Measurements from ENCODE around the gene IMMT. TPM values are rescaled to one million over a fixed set of nuclear protein-coding genes. Genes with fewer than 3 reads are reported as not detected.

Gene IMMT
- total and polyA plus RNA-seq, 3 experiments from 2014 or later, result 65.7 to 149 (median 147) TPM

DNA sequence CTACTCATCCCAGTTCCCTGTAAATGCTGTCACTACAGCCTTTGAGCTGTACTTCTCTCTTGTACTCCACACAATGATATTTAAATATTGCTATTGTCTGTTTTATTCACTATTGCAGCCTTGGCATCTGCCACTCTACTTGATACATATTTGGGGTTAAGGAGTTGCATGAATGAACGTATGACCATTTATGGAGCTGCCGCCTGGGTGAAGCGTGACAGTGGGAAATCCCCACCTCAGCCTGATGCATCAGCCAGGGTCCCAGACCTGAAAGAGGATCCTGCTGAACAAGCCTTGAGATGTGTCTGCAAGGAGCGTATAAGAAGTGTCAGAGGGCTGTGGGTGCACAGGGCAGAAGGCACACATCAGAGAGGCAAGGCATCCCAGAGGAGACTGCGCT is 43.1 kb upstream of the IMMT start:
- no peak for DNase-seq
- Mint-ChIP-seq H3K27ac (peak overlapping the region in 3 of 8 donors; percentile 32 to 76 (median 59)), H3K27me3 (peaks cover 5 to 7% of the 10 kb centered on the region in 2 donors), H3K4me1 (peaks cover 5 to 7% (median 6%) of the 10 kb centered on the region in 3 donors), H3K9me3 (peaks cover 0 to 2% (median 0%) of the 10 kb centered on the region in 5 donors), H3K36me3 (no peaks in the 10 kb centered on the region), H3K4me3 (no peak overlapping the region)
- no peaks in the 10 kb centered on the region for H3K36me3 ChIP-seq (ENCODE audit: insufficient read depth, low read length)
- H3K4me1 ChIP-seq (ENCODE audit: insufficient read depth, low read length), result no peaks in the 10 kb centered on the region
- no peak overlapping the region for H3K4me3 ChIP-seq (ENCODE audit: low read length)
- POLR2A ChIA-PET, result no interaction called here
- H3K27ac ChIP-seq (ENCODE audit: low read depth, low read length), result no peak overlapping the region
- H3K27me3 ChIP-seq (ENCODE audit: insufficient read depth, low read length, poor library complexity, severe bottlenecking), result peaks cover 3% of the 10 kb centered on the region
- H3K9me3 ChIP-seq (ENCODE audit: low read length), result no peaks in the 10 kb centered on the region
- CTCF ChIA-PET, result no interaction called here

DNA sequence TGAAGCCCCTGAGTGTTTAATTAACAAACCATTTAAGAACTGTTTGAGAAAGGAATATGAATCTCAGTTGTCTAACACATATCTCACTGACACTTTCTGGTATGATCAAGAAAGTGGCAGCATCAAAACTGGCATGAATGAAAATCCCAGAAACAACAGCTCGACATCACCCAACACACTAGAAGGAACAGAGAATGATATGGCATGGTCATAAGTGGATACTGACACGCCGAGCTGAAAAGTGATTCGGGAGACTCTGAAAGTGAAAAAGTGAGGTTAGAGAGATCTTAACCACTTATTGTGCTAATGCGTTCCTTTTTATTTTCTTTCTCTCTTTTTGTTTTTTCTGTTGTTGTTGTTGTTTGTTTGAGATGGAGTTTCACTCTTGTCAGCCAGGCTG is 41.9 kb upstream of the IMMT start:
- DNase-seq, result no peak
- Histone ChIP-seq H3K4me3 (ENCODE audit: low read length) (no peak overlapping the region), H3K36me3 (ENCODE audit: insufficient read depth, low read length) (no peaks in the 10 kb centered on the region), H3K4me1 (ENCODE audit: insufficient read depth, low read length) (no peaks in the 10 kb centered on the region), H3K9me3 (ENCODE audit: low read length) (no peaks in the 10 kb centered on the region), H3K27ac (ENCODE audit: low read depth, low read length) (no peak overlapping the region), H3K27me3 (ENCODE audit: insufficient read depth, low read length, poor library complexity, severe bottlenecking) (peaks cover 4% of the 10 kb centered on the region)
- Mint-ChIP-seq H3K9me3 (peaks cover 0 to 2% (median 0%) of the 10 kb centered on the region in 5 donors), H3K27me3 (peaks cover 7% of the 10 kb centered on the region in 2 donors), H3K27ac (no peak overlapping the region), H3K36me3 (no peaks in the 10 kb centered on the region), H3K4me3 (no peak overlapping the region), H3K4me1 (peaks cover 5 to 7% (median 6%) of the 10 kb centered on the region in 3 donors)
- ChIA-PET CTCF (interaction anchor here (1.2 kb wide), 1 partner anchor 16 kb away, joined by 3 read pairs; no protein-coding TSS in a partner anchor), POLR2A (no interaction called here)

DNA sequence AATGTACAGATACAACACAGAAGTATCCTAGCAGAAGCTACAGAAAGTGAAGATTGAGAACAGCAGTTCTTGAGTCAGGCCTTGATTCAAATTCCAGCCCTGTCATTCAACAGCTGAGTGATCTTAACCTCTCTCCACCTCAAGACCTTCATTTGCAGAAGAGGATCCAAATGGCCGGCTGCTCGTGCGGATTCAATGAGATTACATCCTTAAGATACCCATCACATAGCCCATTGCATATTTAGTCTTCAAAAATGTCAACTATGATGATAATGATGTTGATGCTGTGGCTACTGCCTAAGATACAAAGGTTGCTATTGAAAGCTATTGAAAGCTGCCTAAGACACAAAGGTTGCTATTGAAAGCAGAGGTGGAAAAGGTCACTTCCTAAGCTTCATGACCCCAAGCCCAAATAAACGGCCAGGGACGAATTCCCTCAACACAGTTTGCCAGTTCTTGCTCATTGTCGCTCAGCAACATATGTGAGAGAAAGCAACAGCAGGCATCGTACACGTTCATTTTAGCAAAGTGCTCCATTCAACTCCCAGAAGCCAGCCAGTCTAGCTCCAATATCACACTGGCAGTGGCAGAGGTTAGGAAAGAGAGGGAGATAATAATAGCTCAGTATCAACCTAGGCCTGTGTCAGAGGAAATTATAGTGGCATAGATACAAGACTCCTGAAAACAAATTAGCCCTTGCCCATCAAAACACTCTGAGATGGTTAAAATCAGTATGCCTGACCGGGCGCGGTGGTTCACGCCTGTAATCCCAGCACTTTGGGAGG is 40.1 kb upstream of the IMMT start:
- no peak overlapping the region for H3K4me3 ChIP-seq (ENCODE audit: low read length)
- POLR2A ChIA-PET, result no interaction called here
- H3K36me3 ChIP-seq (ENCODE audit: insufficient read depth, low read length), result no peaks in the 10 kb centered on the region
- H3K9me3 ChIP-seq (ENCODE audit: low read length), result no peaks in the 10 kb centered on the region
- no peak for DNase-seq
- Mint-ChIP-seq H3K27ac (no peak overlapping the region), H3K4me3 (no peak overlapping the region), H3K9me3 (peaks cover 0 to 2% (median 0%) of the 10 kb centered on the region in 5 donors), H3K4me1 (peaks cover 5 to 7% (median 6%) of the 10 kb centered on the region in 3 donors), H3K27me3 (peaks cover 9 to 10% of the 10 kb centered on the region in 2 donors), H3K36me3 (peaks cover 0 to 2% (median 0%) of the 10 kb centered on the region in 3 donors)
- no peak overlapping the region for H3K27ac ChIP-seq (ENCODE audit: low read depth, low read length)
- CTCF ChIA-PET, result no interaction called here
- no peaks in the 10 kb centered on the region for H3K4me1 ChIP-seq (ENCODE audit: insufficient read depth, low read length)
- H3K27me3 ChIP-seq (ENCODE audit: insufficient read depth, low read length, poor library complexity, severe bottlenecking), result peaks cover 4% of the 10 kb centered on the region

DNA sequence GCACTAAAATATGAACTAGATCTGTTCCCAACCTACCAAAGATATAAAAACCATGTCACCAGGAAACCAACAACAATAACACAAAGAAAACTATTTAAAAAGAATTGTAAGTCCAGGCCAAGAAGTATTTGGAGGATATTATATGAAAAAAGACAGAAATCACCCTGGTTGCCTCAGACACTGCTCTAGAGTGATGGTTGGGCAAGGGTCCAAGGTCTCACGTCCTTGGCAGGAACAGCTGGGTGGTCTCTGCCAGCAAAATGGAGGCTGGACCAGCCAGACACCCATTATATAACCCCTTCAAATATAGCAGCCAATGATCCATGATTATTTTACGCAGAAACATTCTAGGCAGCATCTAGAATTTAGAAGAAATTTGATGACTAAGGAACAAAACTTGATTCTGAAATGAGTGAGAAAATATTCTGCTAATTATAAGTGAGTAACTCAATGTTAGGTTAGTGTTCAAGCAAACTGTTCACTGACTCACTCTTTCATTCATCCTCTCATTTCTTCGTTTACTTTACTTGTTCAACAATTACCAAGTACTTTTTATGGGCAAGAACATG is 39.4 kb upstream of the IMMT start:
- Mint-ChIP-seq H3K36me3 (peaks cover 0 to 2% (median 0%) of the 10 kb centered on the region in 3 donors), H3K27me3 (peaks cover 10% of the 10 kb centered on the region in 2 donors), H3K9me3 (peaks cover 0 to 2% (median 0%) of the 10 kb centered on the region in 5 donors), H3K4me3 (no peak overlapping the region), H3K27ac (no peak overlapping the region), H3K4me1 (peaks cover 5 to 7% (median 6%) of the 10 kb centered on the region in 3 donors)
- ChIA-PET CTCF (no interaction called here), POLR2A (no interaction called here)
- DNase-seq, result no peak
- Histone ChIP-seq H3K4me3 (ENCODE audit: low read length) (no peak overlapping the region), H3K36me3 (ENCODE audit: insufficient read depth, low read length) (no peaks in the 10 kb centered on the region), H3K9me3 (ENCODE audit: low read length) (no peaks in the 10 kb centered on the region), H3K4me1 (ENCODE audit: insufficient read depth, low read length) (no peaks in the 10 kb centered on the region), H3K27me3 (ENCODE audit: insufficient read depth, low read length, poor library complexity, severe bottlenecking) (peaks cover 4% of the 10 kb centered on the region), H3K27ac (ENCODE audit: low read depth, low read length) (no peak overlapping the region)

DNA sequence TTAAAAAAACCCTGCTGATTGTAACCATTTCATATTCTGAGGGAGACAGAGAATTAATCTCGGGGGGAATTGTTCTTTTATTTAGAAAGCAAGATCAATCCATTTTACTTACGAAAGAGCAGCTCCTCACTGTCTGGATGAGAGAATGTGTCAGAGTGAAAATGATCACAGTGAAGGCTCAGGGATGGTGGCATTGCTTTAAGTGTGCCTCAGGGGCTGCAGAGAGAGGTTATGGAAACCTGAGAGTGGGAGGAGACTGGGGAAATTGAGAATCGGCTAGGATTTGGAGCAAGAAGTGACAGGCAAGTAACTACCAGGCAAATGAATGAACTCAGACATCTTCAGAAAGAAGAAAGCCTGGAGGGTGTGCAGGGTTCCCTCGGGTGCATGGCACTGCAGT is 38.2 kb upstream of the IMMT start:
- Mint-ChIP-seq H3K27ac (no peak overlapping the region), H3K4me1 (peaks cover 3% of the 10 kb centered on the region in 3 donors), H3K27me3 (peaks cover 10% of the 10 kb centered on the region in 2 donors), H3K4me3 (no peak overlapping the region), H3K9me3 (peaks cover 0 to 2% (median 0%) of the 10 kb centered on the region in 5 donors), H3K36me3 (peaks cover 0 to 2% (median 0%) of the 10 kb centered on the region in 3 donors)
- no peak overlapping the region for H3K4me3 ChIP-seq (ENCODE audit: low read length)
- H3K27ac ChIP-seq (ENCODE audit: low read depth, low read length), result no peak overlapping the region
- H3K9me3 ChIP-seq (ENCODE audit: low read length), result no peaks in the 10 kb centered on the region
- H3K27me3 ChIP-seq (ENCODE audit: insufficient read depth, low read length, poor library complexity, severe bottlenecking), result peaks cover 4% of the 10 kb centered on the region
- H3K36me3 ChIP-seq (ENCODE audit: insufficient read depth, low read length), result no peaks in the 10 kb centered on the region
- CTCF ChIA-PET, result interaction anchor here (1.3 kb wide), 1 partner anchor 12 kb away, joined by 3 read pairs; no protein-coding TSS in a partner anchor
- H3K4me1 ChIP-seq (ENCODE audit: insufficient read depth, low read length), result no peaks in the 10 kb centered on the region
- POLR2A ChIA-PET, result no interaction called here
- no peak for DNase-seq

DNA sequence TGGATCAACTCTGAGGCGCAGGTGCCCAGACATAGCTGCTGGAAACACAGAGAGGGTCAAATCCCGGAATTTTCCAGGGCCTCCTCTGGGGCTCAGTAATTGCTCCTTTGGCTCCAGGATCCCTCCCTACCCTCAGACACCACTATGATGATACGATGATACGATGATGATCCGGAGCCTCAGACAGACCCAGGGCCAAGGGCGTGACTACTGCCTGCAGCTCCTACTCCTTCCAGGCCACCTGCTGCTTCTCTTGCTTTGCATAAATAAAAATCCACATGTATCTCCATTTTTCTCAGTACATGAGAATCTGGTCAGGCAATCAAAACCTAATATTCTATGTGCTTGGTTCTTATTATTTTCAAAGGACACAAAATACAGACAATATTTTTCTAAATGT is 37.6 kb upstream of the IMMT start:
- POLR2A ChIA-PET, result no interaction called here

DNA sequence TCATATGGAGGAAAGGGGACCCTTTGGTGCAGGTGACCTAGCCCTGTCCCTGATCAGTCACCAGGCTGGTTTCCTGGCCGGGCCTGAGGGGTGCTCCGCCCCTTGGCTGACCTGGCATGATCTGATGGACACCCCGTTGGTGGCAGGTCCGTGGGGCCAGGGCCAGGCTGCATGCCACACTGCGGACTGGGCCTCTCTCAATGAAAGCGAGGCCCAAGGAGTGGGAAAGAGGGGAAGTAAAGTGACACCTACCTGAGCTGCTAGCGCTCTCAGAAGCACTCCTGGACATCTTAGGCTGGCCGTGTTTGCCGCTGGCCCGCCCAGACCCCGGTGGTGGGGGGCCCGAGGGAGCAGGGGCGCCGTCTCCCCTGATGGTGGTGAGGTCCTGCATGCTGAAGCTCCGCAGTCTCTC is 37.1 kb upstream of the IMMT start:
- H3K36me3 ChIP-seq (ENCODE audit: insufficient read depth, low read length), result no peaks in the 10 kb centered on the region
- no peak overlapping the region for H3K4me3 ChIP-seq (ENCODE audit: low read length)
- no peaks in the 10 kb centered on the region for H3K4me1 ChIP-seq (ENCODE audit: insufficient read depth, low read length)
- peaks cover 0 to 2% (median 0%) of the 10 kb centered on the region in 3 donors for H3K36me3 Mint-ChIP-seq
- no peak for DNase-seq
- peaks cover 0 to 2% (median 0%) of the 10 kb centered on the region in 5 donors for H3K9me3 Mint-ChIP-seq
- no peaks in the 10 kb centered on the region for H3K9me3 ChIP-seq (ENCODE audit: low read length)
- no peak overlapping the region for H3K27ac Mint-ChIP-seq
- H3K4me3 Mint-ChIP-seq, result no peak overlapping the region
- CTCF ChIA-PET, result interaction anchor here (1.3 kb wide), 1 partner anchor 11 kb away, joined by 3 read pairs; no protein-coding TSS in a partner anchor
- H3K27me3 Mint-ChIP-seq, result peaks cover 10% of the 10 kb centered on the region in 2 donors
- peaks cover 4% of the 10 kb centered on the region for H3K27me3 ChIP-seq (ENCODE audit: insufficient read depth, low read length, poor library complexity, severe bottlenecking)
- no peaks in the 10 kb centered on the region for H3K4me1 Mint-ChIP-seq
- POLR2A ChIA-PET, result no interaction called here
- H3K27ac ChIP-seq (ENCODE audit: low read depth, low read length), result no peak overlapping the region

More for the DNA sequence above, 37.6 kb upstream of the IMMT start:
- Histone ChIP-seq H3K4me3 (ENCODE audit: low read length) (no peak overlapping the region), H3K9me3 (ENCODE audit: low read length) (no peaks in the 10 kb centered on the region), H3K27ac (ENCODE audit: low read depth, low read length) (no peak overlapping the region), H3K4me1 (ENCODE audit: insufficient read depth, low read length) (no peaks in the 10 kb centered on the region), H3K27me3 (ENCODE audit: insufficient read depth, low read length, poor library complexity, severe bottlenecking) (peaks cover 4% of the 10 kb centered on the region), H3K36me3 (ENCODE audit: insufficient read depth, low read length) (no peaks in the 10 kb centered on the region)
- Mint-ChIP-seq H3K4me1 (no peaks in the 10 kb centered on the region), H3K9me3 (peaks cover 0 to 2% (median 0%) of the 10 kb centered on the region in 5 donors), H3K4me3 (no peak overlapping the region), H3K27me3 (peaks cover 10% of the 10 kb centered on the region in 2 donors), H3K27ac (no peak overlapping the region), H3K36me3 (peaks cover 0 to 2% (median 0%) of the 10 kb centered on the region in 3 donors)
- CTCF ChIA-PET, result interaction anchor here (1.3 kb wide), 1 partner anchor 11 kb away, joined by 3 read pairs; no protein-coding TSS in a partner anchor
- DNase-seq, result no peak

Measured in CD8-positive, alpha-beta memory T cell (primary cell).